Transverse colon (tissue), 4 donors: ENCODE results near the gene RAD9B. TPM values are rescaled to one million over a fixed set of nuclear protein-coding genes. Genes with fewer than 3 reads are reported as not detected.

ENCODE experiments used
- DNase-seq: peaks from one replicate; pipeline ENCODE4 v3.0.0-alpha.2; 2019
- H3K27ac ChIP-seq, 4 donors: fragments of 200-600 bp; sonication (generic); 2 replicates each; pipeline ENCODE4 v1.5.1; 2016 to 2018; ENCODE audit warnings: inconsistent platforms in 4 of 4
- H3K27me3 ChIP-seq: fragments of 200-600 bp; sonication (generic); 2 replicates; pipeline ENCODE4 v1.5.1; 2017; ENCODE audit warnings: inconsistent platforms
- H3K36me3 ChIP-seq, 4 donors: fragments of 200-600 bp; sonication (generic); 2 replicates each; pipeline ENCODE4 v1.5.1; 2017 to 2019; ENCODE audit warnings: inconsistent platforms in 4 of 4
- H3K4me1 ChIP-seq, 4 donors: fragments of 200-600 bp; sonication (generic); 2 replicates each; pipeline ENCODE4 v1.5.1; 2017 to 2020; ENCODE audit warnings: inconsistent platforms in 4 of 4
- H3K4me3 ChIP-seq, 4 donors: fragments of 200-600 bp; sonication (generic); 1 replicate in 1 of 4; 2 replicates in 3 of 4; pipeline versions ENCODE4 v1.5.1 to v1.6.1; 2017 to 2019; ENCODE audit warnings: inconsistent platforms in 4 of 4
- H3K9me3 ChIP-seq, 2 donors: fragments of 200-600 bp; sonication (generic); 2 replicates each; pipeline ENCODE4 v1.5.1; 2017 to 2019; ENCODE audit warnings: inconsistent platforms in 2 of 2
- CTCF ChIP-seq, 5 experiments: fragments of 200-600 bp in 3 of 5; fragments of 450-650 bp in 2 of 5; sonication (generic) in 3 of 5; IDR thresholded peaks; 1 replicate in 2 of 5; 2 replicates in 3 of 5; pipeline ENCODE4 v1.5.1; 2016 to 2017; ENCODE audit warnings: antibody characterized with exemption in 5 of 5, inconsistent platforms in 3 of 5, mild to moderate bottlenecking in 2 of 5, moderate library complexity in 1 of 5
- EP300 ChIP-seq: sonication (generic); formaldehyde crosslinking; IDR thresholded peaks from one replicate; pipeline ENCODE4 v1.6.1; 2017; ENCODE audit warnings: antibody characterized with exemption, low read depth
- POLR2A ChIP-seq: fragments of 450-650 bp; IDR thresholded peaks from one replicate; pipeline ENCODE4 v1.6.1; 2016; ENCODE audit warnings: antibody characterized with exemption, mild to moderate bottlenecking, moderate library complexity
- POLR2AphosphoS5 ChIP-seq, 3 donors: sonication (generic); formaldehyde crosslinking; IDR thresholded peaks; one replicate each; pipeline ENCODE4 v1.6.1; 2016; ENCODE audit warnings: antibody characterized with exemption in 3 of 3
- WGBS, 2 donors: methylation state at CpG; one replicate each; pipeline ENCODE4 v1.1.5; 2018; ENCODE audit warnings: low coverage in 1 of 2; 5-methylcytosine and 5-hydroxymethylcytosine counted together
- in situ Hi-C, 4 donors: fragments of 200-750 bp; cut with MboI; loops; one replicate each; pipeline versions ENCODE4 v1.15.0 to v1.15.1; 2017; ENCODE audit warnings: low sequenced_read_pairs in 3 of 4, low pct_ligation_motif_present in 1 of 4, low pct_unique_long_range_greater_than_20kb in 1 of 4
- intact Hi-C: fragments of 100-400 bp; cut with DNase I; formaldehyde crosslinking; loops from one replicate; pipeline ENCODE4 v1.15.1; 2023; ENCODE audit warnings: low total_unique reads
- small RNA-seq, 4 donors: library from RNA; depleted of rRNA; stranded (forward); fragments of <200 nt; gene quantifications; one replicate each; pipeline ENCODE3, GENCODE V24; 2016
- total RNA-seq, 4 donors: library from RNA; depleted of rRNA; stranded (reverse); fragments of >200 nt; gene quantifications; one replicate each; pipeline ENCODE4 v1.1.0, GENCODE V29; 2016

RAD9B gene
- total RNA-seq, 4 donors from 2014 or later = 0.27 to 0.32 TPM; not detected in 2

- DNase-seq = no peak
- Histone ChIP-seq H3K9me3 (no peaks in the 10 kb centered on the region), H3K27ac (no peak overlapping the region), H3K4me1 (peaks cover 19 to 64% (median 27%) of the 10 kb centered on the region in 4 donors), H3K27me3 (no peaks in the 10 kb centered on the region), H3K36me3 (no peaks in the 10 kb centered on the region), H3K4me3 (no peak overlapping the region)
- intact Hi-C loops (no loop called here), in situ Hi-C loops (no loop called here)
- TF ChIP-seq POLR2A (no peak), POLR2AphosphoS5 (IDR thresholded peaks at IDR 0.05) (no peak), CTCF (IDR thresholded peaks at IDR 0.05) (no peak), EP300 (no peak)
- 88 to 91% methylated on average over 3 to 4 of the region's 4 CpGs for WGBS, 2 donors
These were observed 48.9 kb downstream of the RAD9B start for GRCh38 chr12:110550981-110551380.

Small RNA genes lying within 50 kb of the gene (small RNA-seq; reads per million reads assigned to genes)
- 0 reads per million in 4 donors for gene RF00278

Other genes starting within 250 kb of the RAD9B start
- 100 to 1,000 TPM; 128 to 185 (median 178) TPM for gene ATP2A2, start 221.1 kb upstream of the RAD9B start, total RNA-seq
- gene ANAPC7, start 98.6 kb upstream of the RAD9B start, total RNA-seq = 100 to 1,000 TPM in 1 of 4 donors, 10 to 100 TPM in 3; 16.8 to 127 (median 31.4) TPM
- gene ARPC3, start 52.0 kb upstream of the RAD9B start, total RNA-seq = 100 to 1,000 TPM in 3 of 4 donors, 10 to 100 TPM in 1; 27.9 to 429 (median 262) TPM
- gene GPN3, start 34.1 kb upstream of the RAD9B start, total RNA-seq = 1 to 10 TPM in 3 of 4 donors, not detected in 1; 6.1 to 9.2 (median 8.8) TPM
- gene FAM216A, start 33.5 kb upstream of the RAD9B start, total RNA-seq = 1 to 10 TPM in 3 of 4 donors, not detected in 1; 1.2 to 6.7 (median 1.6) TPM
- gene VPS29, start 220 bp upstream of the RAD9B start, total RNA-seq = 100 to 1,000 TPM in 2 of 4 donors, 10 to 100 TPM in 2; 16.3 to 142 (median 79.3) TPM
- 10 to 100 TPM; 25.3 to 36.4 (median 27.1) TPM for gene PPTC7, start 81.0 kb downstream of the RAD9B start, total RNA-seq
- 10 to 100 TPM; 28.5 to 71.2 (median 35.1) TPM for gene TCTN1, start 111.8 kb downstream of the RAD9B start, total RNA-seq
- gene HVCN1, start 186.8 kb downstream of the RAD9B start, total RNA-seq = 1 to 10 TPM in 3 of 4 donors, not detected in 1; 3.4 to 7.9 (median 7.3) TPM
- gene PPP1CC, start 240.6 kb downstream of the RAD9B start, total RNA-seq = 100 to 1,000 TPM; 156 to 759 (median 244) TPM